IPS DF 19.7 (cell line): ENCODE results near the gene PAM.

Experiments
- DNase-seq: peaks from one replicate; pipeline ENCODE4 v3.0.0-alpha.2; 2013; ENCODE audit warnings: low read depth, low spot score

Gene PAM

GRCh38 chr5:102754767-102755431 lies at the start of gene PAM:
TSS of gene PAM (plus strand) at chr5:102755305. CDS start at chr5:102866196, 110,891 bp downstream.
- DNase-seq, result no peak

DNA sequence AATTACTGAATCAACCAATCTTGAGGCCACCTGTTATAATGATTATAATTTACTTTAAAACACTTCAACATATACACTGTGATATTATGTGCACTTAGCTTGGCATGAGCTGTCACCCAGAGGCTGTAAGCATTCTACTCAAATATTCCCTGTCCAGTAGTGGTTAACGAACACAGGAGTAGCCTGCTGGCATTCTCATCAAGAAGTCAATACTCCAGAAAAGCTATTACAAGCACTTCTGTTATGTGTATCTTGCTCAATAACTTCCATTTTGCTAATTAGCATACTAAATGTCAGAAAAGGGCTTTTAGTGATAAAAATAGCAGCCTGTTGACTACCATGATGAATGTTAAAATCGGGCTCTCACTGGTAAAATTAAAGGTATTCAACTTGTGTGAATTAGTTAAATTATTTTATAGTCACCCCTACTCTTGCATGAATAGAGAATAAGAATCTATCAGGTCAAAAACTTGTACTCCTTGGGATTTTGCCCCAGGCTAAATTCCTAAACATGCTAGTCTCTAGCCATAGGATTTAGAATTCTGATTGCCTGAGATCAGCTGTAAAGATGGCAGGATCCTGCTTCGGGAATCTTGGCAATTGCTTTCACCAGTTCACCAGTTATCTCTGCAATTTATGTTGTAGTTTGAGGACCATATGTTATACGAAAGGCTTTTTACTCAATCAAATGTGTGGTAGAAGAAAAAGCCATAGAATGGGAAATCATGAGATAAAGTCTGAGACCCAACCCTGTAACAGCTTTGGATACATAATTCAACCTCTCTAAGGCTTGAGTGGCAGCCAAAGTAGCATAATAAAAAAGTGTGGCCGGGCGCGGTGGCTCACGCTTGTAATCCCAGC lies 43.4 kb upstream of the PAM start:
- no peak for DNase-seq

DNA sequence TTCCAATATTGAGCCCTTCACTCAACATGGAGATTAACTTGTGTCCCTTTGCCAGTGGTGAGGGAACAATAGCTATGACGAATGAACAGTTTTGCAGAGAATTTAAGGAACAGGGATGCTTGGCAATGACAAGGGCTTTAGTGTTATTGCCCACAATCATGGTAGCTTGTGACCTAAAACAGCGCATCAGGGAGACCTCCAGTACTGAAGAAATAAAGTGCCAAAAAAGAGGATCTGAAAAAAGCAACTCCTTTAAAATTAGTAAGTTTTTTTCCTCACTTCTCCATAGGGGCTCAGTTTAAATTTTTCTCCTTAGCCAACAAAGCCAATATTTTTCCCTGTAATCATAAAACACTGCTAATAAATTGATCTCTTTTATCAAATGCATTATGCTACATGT lies 41.8 kb upstream of the PAM start:
- no peak for DNase-seq

DNA sequence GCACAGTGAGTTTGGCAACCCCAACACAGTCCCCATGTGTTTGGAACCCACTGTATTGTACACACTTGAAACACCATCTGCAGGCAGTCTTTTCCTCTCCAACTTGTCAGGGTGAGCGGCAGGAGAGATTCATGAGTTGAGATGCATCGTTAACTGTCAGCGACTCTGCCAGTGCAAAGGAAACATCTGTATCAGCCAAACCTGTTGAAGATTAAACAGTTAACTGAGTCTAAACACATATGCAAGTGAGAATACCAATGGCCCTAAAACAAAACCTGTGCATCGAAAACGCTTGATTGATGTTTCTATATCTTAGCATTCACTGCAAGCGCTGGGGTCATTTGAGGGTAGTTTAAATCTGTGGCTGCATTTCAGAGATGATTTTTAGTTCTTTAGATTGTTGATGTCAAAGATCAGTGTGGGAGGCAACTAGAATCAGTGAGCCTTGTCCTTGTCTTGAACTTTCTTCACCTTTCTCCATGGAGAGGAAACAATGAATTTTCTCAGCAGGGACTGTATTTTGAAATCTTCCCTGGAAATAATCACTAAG lies 41.3 kb upstream of the PAM start:
- no peak for DNase-seq

GRCh38 chr5:102715082-102715807 lies 39.9 kb upstream of the PAM start:
- no peak for DNase-seq

DNA sequence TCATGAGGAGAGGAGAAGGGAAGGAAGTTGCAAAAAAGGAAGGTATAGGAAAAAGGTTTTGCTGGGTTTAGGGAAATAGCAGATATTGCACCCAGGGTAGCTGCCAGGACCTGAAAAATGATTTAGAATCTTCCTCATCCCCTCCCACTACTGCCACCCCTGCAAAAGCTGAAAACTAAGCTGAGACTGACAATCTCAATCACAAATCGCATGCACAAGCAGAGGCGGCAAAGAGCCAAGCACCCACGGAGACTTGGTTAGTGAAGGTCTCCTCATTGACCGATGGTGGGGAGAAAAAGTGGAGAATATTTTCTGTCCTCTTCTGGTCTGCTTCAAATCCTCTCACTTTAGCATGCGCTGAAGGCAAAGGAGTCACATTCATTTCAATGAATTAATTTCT lies 39.1 kb upstream of the PAM start:
- DNase-seq, result no peak

GRCh38 chr5:102718819-102719218 lies 36.3 kb upstream of the PAM start:
- no peak for DNase-seq

GRCh38 chr5:102719886-102720285 lies 35.2 kb upstream of the PAM start:
- DNase-seq, result no peak

DNA sequence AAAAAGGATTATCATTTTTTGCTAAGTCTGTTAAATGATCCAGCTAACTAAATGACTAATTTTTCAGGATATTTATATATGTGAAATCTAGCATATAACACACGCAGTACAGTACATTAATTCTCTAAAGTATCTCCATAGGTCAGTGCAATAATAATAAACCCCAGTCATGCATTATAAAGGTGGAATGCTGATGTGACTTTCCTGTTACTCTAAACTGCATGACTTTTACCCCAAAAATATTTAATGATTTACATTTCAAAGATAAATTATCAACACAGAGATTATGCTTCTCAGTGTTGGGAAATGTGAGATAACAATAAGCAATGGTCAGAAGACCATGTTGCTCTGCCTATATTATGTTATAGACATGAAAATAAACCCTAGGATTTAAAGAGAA lies 34.1 kb upstream of the PAM start:
- no peak for DNase-seq

GRCh38 chr5:102722931-102723330 lies 32.2 kb upstream of the PAM start:
- no peak for DNase-seq

DNA sequence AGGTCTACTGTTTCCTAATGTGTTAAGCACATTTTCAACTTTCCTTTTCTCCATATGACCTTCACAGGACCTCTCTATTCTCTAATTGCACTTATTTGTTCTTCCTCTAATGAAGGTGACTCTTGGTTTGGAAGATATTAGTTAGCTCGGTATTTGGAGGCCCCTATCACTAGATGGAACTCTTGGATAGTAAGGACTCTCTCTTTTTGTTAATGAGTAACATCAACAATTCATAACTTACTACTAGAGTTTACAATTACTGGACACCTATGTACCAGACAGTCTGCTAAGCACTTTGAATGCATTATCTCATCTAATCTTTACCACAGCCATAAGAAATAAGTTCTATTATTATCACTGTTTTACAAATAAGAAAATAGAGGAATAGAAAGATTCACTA lies 23.4 kb upstream of the PAM start:
- DNase-seq, result no peak

DNA sequence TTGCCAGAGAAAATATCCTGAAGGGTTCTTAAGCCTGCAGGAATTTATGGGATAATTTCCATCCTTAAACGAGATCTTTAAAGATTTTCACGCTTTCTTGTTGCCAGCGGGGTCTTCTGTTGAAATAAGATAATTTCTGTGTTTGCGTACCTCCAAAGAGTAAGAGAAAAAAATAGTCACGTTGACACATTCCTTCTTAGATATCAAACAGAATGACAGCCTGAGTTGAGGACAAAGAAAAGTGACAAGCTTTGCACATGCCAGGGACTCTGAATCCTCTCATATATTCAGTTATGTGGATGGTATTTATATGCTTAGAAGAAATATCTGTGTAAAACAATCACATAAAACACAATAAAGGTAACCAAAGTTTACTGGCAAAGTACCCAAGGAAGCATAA lies 21.6 kb upstream of the PAM start:
- no peak for DNase-seq

- DNase-seq, result no peak
Measured at GRCh38 chr5:102737161-102737560, 17.9 kb upstream of the PAM start.

DNA sequence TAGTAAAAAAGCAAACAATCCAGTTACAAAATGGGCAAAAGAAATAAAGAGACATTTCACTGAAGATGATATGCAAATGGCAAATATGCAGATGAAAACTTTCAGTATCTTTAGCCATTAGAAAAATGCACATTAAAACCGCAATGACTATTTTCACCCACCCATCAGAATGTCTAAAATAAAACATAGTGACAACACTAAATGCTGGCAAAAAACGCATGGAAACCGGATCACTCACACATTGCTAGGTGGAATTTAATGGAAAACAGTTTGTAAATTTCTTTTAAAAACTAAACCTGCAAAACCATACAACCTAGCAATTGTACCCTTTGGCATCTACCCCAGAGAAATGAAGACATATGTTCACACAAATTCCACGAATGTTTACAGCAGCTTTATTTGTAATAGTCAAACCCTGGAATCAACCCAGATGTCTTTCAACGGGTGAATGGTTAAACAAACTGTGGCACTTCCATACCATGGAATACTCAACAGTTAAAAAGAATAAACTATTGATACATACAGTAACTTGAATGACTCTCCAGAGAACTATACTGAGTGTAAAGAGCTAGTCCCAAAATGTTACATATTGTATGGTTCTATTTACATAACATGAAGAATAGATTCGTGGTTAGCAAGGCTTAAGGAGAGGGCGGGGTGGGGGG lies 17.2 kb upstream of the PAM start:
- DNase-seq, result no peak

DNA sequence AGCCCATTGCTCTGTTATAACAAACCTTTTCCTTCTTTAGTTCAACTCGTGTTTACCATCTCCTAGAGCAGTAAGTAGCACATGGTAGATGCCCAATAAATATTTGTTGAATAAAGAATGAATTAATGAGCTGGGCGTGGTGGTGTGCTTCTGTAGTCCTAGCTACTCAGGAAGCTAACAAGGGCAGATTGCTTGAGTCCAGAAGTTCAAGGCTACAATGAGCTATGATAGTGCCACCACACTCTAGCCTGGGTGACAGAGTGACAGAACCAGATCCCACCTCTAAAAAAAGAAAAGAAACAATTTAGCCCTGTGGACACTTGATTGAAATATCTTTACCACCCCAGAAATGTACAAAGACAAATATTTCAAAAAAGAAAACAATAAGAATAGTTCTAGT lies 14.6 kb upstream of the PAM start:
- no peak for DNase-seq

DNA sequence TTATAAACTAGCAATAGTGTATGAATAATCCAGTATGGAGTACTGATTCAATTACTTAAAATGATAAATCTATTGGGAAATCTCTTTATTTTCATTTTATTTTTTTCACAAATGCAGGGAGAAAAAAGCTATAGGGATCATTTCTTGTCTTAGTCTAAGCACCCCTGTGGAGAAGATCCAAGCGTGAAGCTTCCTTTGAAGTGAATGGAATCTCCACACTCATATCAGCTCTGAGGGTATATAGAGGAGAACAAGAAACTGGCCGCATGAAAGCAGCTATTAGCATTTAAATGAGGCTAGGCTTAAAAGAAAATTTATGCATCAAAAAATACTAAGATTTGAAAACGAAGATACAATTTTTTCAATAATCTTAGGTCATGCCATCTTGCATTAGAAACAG lies 12.9 kb upstream of the PAM start:
- no peak for DNase-seq

DNA sequence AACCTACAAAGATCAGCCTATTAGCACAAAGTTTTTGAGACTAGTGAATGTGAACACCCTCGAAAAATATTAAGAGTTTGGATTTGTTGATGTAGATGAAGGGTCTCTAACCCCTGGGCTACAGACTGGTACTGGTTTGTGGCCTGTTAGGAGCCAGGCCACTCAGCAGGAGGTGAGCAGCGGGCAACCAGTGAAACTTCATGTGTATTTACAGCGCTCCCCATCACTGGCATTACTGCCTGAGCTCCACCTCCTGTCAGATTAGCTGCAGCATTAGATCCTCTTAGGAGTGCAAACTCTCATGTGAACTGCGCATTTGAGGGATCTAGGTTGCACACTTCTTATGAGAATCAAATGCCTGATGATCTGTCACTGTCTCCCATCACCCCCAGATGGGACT lies 11.2 kb upstream of the PAM start:
- DNase-seq, result no peak

DNA sequence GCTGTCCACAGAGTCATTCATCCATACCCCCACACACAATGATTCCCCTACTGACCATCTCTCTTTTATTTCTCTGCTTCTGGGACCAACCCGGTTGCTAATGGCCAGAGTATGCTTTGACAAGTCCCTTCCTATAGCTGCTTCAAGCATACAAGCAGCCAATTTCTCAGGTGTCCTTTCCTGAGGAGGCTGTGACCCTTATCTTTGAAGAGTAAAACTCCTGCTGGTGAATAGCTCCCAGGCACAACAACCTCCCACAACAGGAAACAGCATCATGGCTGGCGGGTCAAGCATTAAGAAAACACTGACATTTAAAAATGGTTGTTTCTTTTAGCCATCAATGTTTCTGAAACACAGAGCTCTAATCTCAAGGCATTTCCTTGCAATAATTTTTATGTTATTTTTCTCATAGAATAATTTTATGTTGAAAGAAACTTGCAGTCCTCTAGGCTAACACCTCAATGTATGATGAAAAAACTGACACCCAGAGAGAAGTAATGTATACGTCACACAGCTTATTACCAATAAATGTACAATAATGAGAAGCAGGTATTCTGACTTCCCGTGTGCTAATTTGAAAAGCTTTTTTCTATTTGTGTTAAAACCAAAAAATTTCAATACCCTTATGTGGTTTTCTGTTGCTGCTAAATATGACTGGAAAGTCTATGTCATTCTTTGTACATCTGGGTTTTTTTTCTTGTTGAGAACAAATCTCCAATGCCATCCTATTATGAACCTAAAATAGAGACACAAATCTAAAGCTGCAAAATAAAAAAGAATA lies 7.5 kb upstream of the PAM start:
- DNase-seq, result no peak

DNA sequence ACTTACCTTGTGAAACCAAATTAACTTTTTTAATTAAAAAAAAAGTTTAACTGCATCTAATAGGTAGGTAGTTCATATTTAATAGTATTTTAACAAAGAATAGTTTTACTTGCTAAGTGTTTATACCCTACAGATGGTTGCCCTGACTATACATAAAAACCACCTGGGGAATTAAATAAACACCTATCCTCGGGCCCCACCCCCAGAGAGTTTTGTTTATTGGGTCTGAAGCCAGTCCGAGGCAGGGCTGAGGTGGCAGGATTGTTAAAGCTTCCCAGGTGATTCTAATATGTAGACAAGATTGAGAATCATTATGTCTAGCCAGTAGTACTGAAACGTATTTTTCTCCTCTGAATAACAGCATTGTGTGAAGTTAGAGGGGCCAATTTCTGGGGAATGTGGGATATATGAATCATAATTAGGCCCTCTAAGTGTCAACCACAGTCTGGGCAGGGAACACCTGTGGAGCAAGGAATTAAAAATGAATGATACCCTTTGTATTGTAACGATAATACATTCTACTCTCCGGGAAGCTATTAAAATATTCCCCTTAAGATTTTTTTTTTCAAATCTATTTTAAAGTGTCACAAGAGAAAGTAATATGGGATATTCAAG lies 5.6 kb upstream of the PAM start:
- DNase-seq, result no peak

GRCh38 chr5:102750151-102750834 lies 4.8 kb upstream of the PAM start:
- DNase-seq, result no peak
